Measurements from ENCODE around the gene CTXND1.
"Not testable (repeated sequence)": the region's sequence is repeated elsewhere in the genome, so short reads cannot be mapped to it uniquely, and the experiment has no call there.

CTXND1 gene

DNA sequence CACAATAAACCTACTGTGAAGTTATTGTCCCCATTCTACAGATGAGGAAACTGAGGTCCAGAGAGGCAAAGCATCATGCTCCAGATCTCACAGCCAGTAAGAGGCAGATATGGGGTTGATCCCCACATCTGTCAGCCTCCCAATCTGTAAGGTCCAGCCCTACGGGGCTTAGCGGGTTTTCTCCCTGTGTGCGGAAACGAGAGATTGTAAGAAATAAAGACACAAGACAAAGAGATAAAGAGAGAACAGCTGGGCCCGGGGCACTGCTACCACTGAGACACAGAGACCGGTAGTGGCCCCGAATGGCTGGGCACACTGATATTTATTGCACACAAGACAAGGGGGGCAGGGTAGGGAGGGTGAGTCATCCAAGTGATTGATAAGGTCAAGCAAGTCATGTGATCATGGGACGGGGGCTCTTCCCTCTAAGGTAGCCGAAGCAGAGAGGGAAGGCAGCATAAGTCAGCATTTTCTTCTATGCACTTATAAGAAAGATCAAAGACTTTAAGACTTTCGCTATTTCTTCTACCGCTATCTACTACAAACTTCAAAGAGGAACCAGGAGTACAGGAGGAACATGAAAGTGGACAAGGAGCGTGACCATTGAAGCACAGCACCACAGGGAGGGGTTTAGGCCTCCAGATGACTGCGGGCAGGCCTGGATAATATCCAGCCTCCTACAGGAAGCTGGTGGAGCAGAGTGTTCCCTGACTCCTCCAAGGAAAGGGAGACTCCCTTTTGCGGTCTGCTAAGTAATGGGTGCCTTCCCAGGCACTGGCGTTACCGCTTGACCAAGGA, 96.4 kb downstream of the CTXND1 start:
- DNase-seq, result not testable (repeated sequence)

GRCh38 chr15:80155001-80155377, 97.0 kb downstream of the CTXND1 start:
- DNase-seq, result no peak

GRCh38 chr15:80154336-80154735, 97.7 kb downstream of the CTXND1 start:
- peak; percentile 12 for DNase-seq

DNA sequence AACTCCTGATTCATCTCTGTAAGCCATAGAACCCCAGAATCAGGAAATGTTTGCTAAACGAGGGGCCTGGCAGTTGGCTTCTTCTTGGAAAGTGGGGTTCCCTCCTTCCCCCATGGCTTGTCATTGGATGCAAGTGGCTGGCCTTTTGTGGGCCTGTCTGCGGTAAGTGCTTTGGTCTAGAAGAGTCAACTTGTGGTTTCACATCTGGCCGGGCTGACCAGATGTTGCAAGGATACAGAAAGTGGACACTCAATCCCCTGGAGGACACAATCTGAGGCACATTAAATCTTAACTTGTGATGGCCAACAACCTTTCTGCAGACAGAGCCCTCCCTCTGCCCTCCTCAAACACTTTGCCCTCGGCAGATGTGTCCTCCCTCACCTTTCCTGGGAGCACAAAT, 98.1 kb downstream of the CTXND1 start:
- DNase-seq, result no peak

- peak; percentile 61 for DNase-seq
Measured at GRCh38 chr15:80152896-80153876, 98.8 kb downstream of the CTXND1 start, which contains the start of gene FAH. Gene FAH (plus strand): TSS chr15:80152999. CDS start chr15:80153055, 56 bp downstream.

DNA sequence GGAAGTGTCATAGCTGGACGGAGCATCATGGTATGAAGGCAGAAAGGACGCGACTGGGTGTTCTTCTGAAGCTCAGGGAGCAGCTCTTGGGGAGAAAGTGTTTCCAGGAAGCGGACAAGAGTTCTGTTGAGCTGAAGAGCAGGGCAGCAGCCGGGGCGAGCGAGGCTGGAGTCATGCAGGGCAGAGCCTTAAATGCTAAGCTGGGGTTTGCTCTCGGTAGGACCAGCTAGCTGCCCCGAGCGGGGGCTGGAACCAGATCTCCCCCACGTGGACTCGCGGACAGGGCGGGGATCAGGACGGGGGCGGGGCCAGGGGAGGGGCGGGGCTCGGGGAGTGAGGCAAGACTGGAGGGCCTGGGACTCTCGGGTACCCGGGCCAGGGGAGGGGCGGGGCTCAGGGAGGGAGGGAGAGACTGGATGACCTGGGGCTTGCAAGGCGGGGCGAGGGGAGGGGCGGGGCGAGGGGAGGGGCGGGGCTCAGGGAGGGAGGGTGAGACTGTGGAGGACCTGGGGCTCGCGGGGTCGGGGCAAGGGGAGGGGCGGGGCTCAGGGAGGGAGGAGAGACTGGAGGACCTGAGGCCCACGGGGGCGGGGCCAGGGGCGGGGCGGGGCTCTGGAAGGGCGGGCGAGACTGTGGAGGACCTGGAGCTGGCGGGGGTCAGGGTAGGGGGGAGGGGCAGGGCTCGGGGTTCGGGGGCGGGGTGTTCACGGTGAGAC, 99.7 kb downstream of the CTXND1 start:
- peak; percentile 78 for DNase-seq

DNA sequence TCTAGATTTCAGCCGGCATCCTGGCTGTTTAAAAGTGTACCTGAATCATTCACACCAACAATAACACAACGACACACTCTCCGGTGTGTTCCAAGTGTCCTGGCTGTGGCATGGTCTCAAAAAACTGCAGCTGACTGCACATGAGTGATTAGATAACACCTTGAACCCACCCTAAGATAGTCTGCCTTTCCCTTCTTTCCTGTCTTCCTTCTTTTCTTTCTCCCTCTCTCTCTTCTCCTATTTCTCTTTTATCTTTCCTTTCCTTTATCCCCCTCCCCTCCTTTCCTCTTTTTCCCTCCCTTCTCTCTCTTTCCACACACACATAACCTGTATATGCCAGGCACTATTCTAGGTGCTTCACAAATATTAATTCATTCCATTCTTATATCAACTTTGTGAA, 100.4 kb downstream of the CTXND1 start:
- no peak for DNase-seq

DNA sequence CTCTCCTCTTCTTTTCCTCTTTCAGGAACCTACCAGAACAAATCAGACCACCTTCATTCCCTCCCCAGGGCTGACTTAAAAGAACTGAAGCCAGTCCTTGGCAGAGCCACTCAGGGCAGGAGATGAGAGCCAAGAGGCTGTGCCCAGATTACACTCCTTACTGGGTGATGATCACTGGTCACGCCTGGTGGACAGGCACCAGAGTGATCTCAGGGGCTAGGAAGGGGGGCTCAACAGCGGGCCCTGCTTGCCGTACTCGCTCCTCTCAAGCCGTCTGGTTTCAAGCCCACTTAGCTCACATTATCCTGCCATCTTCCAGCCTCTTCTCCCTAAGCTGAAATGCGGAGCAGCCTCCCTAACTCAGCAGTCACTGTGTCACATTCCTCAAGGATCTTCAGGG, 100.9 kb downstream of the CTXND1 start:
- DNase-seq, result no peak
